ENCODE data around the gene DMRTC2. TPM values are rescaled to one million over a fixed set of nuclear protein-coding genes. Genes with fewer than 3 reads are reported as not detected.

The DMRTC2 gene
- total and polyA plus RNA-seq, 2 donors (not counting 1 experiment from before 2014, with no cell fraction given), result not detected

DNA sequence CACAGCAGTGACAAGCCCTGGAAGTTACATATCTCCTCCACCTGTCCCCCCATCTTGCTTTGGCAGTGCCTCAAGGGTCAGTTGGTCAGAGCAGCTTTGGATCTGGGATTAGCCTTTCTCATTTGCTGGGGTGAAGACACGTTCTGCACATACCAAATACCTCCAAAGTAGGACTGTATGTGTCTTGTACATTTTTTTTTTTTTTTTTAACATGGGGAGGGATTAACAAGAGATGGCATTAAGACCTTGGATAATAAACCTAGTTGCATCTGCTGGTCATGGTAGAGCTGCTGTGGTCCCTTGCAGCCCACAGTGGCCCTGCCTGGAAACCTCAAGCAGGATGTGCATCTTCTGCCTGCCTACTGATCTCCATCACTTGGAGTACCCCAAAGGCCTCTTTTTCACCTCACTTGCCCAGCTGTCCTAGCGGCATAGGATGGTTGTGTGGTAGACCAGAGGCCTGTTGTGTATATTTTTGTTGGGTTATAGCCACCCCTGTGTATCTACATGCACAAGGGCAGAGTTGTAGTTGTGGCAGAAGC lies 17.7 kb downstream of the DMRTC2 start:
- Histone ChIP-seq H3K9ac (ENCODE audit: low read length) (no peak overlapping the region), H3K27me3 (replicated peaks in 1 of 4; ENCODE audit: control extremely low read depth in 1 of 4, control insufficient read depth in 3 of 4, insufficient read depth in 4 of 4, low read length in 3 of 4) (no peaks in the 10 kb centered on the region), H3K4me2 (replicated peaks; ENCODE audit: low read depth, low read length, poor library complexity, severe bottlenecking) (peak overlapping the region; percentile 94), H3K79me2 (ENCODE audit: control insufficient read depth, insufficient read depth, low read length) (peaks cover 73% of the 10 kb centered on the region), H3K36me3 (replicated peaks in 1 of 2; ENCODE audit: control extremely low read depth in 1 of 2, control insufficient read depth in 1 of 2, extremely low read depth in 1 of 2, insufficient read depth in 2 of 2, low read length in 1 of 2) (peaks cover 2 to 55% of the 10 kb centered on the region in 2 experiments), H3K27ac (ENCODE audit: low read length in 2 of 2) (peak overlapping the region in 1 of 2 donors; percentile 94), H3K9me3 (ENCODE audit: control extremely low read depth in 1 of 3, control insufficient read depth in 2 of 3, insufficient read depth in 1 of 3, low read length in 2 of 3) (no peaks in the 10 kb centered on the region), H3K4me1 (ENCODE audit: control insufficient read depth in 2 of 2, insufficient read depth in 2 of 2, low read length in 2 of 2) (peaks cover 42 to 65% of the 10 kb centered on the region in 2 donors), H4K20me1 (ENCODE audit: control insufficient read depth, insufficient read depth, low read length, poor library complexity, severe bottlenecking) (peaks cover 68% of the 10 kb centered on the region), H2AFZ (ENCODE audit: insufficient read depth, low read depth, low read length, poor library complexity, severe bottlenecking) (no peak overlapping the region), H3K4me3 (ENCODE audit: control extremely low read depth in 1 of 5, extremely low read depth in 1 of 5, insufficient read depth in 1 of 5, low read depth in 2 of 5, low read length in 4 of 5) (no peak overlapping the region)
- ATAC-seq (ENCODE audit: low read depth), result no peak
- no peak for DNase-seq
- H3K27me3 Mint-ChIP-seq, result no peaks in the 10 kb centered on the region
- H3K4me3 Mint-ChIP-seq, result peak overlapping the region; percentile 24
- H3K27ac Mint-ChIP-seq, result peak overlapping the region; percentile 50
- POLR2A ChIA-PET, result interaction anchor here (1.1 to 1.4 kb wide), 2 partner anchors 11 to 82 kb away, joined by 3 to 4 read pairs; no protein-coding TSS in a partner anchor
- H3K4me1 Mint-ChIP-seq, result peaks cover 55% of the 10 kb centered on the region
- intact Hi-C loops (cut with micrococcal nuclease), result no loop called here
- CTCF ChIA-PET, result interaction anchor here (0.7 to 17.0 kb wide), 8 partner anchors 11 to 86 kb away, joined by 3 to 331 read pairs (median 4); no protein-coding TSS in a partner anchor
- WGBS (ENCODE audit: insufficient coverage), result no CpG with 5 or more reads among the region's 2 CpGs
- TF ChIP-seq EZH2 (IDR thresholded peaks at IDR 0.05; ENCODE audit: borderline replicate concordance, insufficient read depth, low read depth, low read length, poor library complexity, severe bottlenecking), result no peak
- TF ChIP-seq, protein P1, sequence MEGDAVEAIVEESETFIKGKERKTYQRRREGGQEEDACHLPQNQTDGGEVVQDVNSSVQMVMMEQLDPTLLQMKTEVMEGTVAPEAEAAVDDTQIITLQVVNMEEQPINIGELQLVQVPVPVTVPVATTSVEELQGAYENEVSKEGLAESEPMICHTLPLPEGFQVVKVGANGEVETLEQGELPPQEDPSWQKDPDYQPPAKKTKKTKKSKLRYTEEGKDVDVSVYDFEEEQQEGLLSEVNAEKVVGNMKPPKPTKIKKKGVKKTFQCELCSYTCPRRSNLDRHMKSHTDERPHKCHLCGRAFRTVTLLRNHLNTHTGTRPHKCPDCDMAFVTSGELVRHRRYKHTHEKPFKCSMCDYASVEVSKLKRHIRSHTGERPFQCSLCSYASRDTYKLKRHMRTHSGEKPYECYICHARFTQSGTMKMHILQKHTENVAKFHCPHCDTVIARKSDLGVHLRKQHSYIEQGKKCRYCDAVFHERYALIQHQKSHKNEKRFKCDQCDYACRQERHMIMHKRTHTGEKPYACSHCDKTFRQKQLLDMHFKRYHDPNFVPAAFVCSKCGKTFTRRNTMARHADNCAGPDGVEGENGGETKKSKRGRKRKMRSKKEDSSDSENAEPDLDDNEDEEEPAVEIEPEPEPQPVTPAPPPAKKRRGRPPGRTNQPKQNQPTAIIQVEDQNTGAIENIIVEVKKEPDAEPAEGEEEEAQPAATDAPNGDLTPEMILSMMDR (IDR thresholded peaks at IDR 0.05), result no peak
- no peaks in the 10 kb centered on the region for H3K9me3 Mint-ChIP-seq (ENCODE audit: insufficient read depth)

DNA sequence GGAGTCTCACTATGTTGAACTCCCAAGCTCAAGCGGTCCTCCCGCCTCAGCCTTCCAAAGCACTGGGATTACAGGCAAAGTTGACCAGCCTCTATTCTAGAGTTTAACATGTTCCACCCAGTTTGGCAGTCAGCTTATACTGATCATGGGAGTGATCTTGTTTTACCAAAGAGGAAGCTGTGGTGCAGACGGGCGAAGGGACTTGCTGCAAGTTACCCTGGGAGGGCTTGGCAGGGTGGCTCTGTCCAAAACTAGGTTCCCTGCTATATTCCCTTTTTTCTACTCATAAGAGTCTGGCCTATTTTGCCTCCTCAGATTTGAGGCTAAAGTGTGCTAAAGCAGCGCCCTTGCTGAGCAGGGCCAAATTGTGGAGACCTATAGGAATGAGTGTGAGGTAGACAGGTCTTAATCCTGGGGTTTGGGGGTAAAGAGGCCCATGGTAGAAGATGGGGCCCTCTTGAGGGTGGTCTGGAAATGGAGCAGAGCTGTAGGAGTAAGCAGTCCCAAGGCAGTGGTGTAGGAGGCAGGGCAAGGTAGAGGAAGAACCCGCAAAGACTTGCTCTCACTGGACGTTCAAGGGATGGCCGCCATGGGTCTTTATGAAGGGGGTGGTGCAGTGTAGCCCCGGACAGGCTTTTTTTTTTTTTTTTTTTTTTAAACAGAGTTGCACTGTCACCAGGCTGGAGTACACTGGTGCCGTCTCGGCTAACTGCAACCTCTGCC lies 18.5 kb downstream of the DMRTC2 start:
- Histone ChIP-seq H2AFZ (ENCODE audit: insufficient read depth, low read depth, low read length, poor library complexity, severe bottlenecking) (no peak overlapping the region), H3K27ac (ENCODE audit: low read length in 2 of 2) (peak overlapping the region in 1 of 2 donors; percentile 94), H3K27me3 (replicated peaks in 1 of 4; ENCODE audit: control extremely low read depth in 1 of 4, control insufficient read depth in 3 of 4, insufficient read depth in 4 of 4, low read length in 3 of 4) (no peaks in the 10 kb centered on the region), H3K9me3 (ENCODE audit: control extremely low read depth in 1 of 3, control insufficient read depth in 2 of 3, insufficient read depth in 1 of 3, low read length in 2 of 3) (no peaks in the 10 kb centered on the region), H3K79me2 (ENCODE audit: control insufficient read depth, insufficient read depth, low read length) (peaks cover 82% of the 10 kb centered on the region), H3K9ac (ENCODE audit: low read length) (no peak overlapping the region), H4K20me1 (ENCODE audit: control insufficient read depth, insufficient read depth, low read length, poor library complexity, severe bottlenecking) (peaks cover 77% of the 10 kb centered on the region), H3K4me1 (ENCODE audit: control insufficient read depth in 2 of 2, insufficient read depth in 2 of 2, low read length in 2 of 2) (peaks cover 46 to 74% of the 10 kb centered on the region in 2 donors), H3K36me3 (replicated peaks in 1 of 2; ENCODE audit: control extremely low read depth in 1 of 2, control insufficient read depth in 1 of 2, extremely low read depth in 1 of 2, insufficient read depth in 2 of 2, low read length in 1 of 2) (peaks cover 2 to 63% of the 10 kb centered on the region in 2 experiments), H3K4me3 (ENCODE audit: control extremely low read depth in 1 of 5, extremely low read depth in 1 of 5, insufficient read depth in 1 of 5, low read depth in 2 of 5, low read length in 4 of 5) (no peak overlapping the region), H3K4me2 (replicated peaks; ENCODE audit: low read depth, low read length, poor library complexity, severe bottlenecking) (peak overlapping the region; percentile 94)
- Mint-ChIP-seq H3K27ac (peak overlapping the region; percentile 76), H3K27me3 (no peaks in the 10 kb centered on the region), H3K4me3 (peak overlapping the region; percentile 30), H3K4me1 (peaks cover 62% of the 10 kb centered on the region), H3K9me3 (ENCODE audit: insufficient read depth) (no peaks in the 10 kb centered on the region)
- DNase-seq, result no peak
- POLR2A ChIA-PET, result interaction anchor here (0.5 to 1.4 kb wide), 3 partner anchors 10 to 81 kb away, joined by 3 to 4 read pairs (median 3); no protein-coding TSS in a partner anchor
- intact Hi-C loops (cut with micrococcal nuclease), result no loop called here
- TF ChIP-seq EZH2 (IDR thresholded peaks at IDR 0.05; ENCODE audit: borderline replicate concordance, insufficient read depth, low read depth, low read length, poor library complexity, severe bottlenecking), result no peak
- TF ChIP-seq, protein P1 (IDR thresholded peaks at IDR 0.05), result no peak
- ATAC-seq (ENCODE audit: low read depth), result no peak
- CTCF ChIA-PET, result interaction anchor here (0.9 to 17.0 kb wide), 6 partner anchors 10 to 85 kb away, joined by 3 to 331 read pairs (median 4); no protein-coding TSS in a partner anchor
- 75% methylated on average over 8 of the region's 11 CpGs for WGBS (ENCODE audit: insufficient coverage)
